ENCODE measurements around the gene IL12RB2. TPM values are rescaled to one million over a fixed set of nuclear protein-coding genes. Genes with fewer than 3 reads are reported as not detected.

Gene IL12RB2
- polyA plus RNA-seq, 1 of the 3 experiments (the other 2 are of a cell fraction) = not detected

DNA sequence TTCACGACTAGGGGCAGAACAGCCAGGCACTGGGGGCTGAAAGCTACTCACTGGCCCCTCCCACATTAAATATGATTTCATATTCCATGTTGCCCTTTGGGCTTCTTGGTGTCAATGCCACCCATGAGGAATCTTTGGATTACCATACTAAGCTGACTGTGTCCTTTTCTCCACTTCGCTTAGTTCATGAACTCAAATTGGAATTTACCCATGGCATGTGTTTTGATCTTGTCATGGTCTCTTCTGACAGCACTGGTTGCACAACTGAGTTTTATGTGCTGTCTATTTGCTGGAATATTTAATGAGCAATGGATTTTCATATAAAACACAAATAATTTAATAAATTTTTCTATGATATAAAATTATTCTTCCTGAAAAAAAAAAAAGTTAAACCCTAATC lies 63.4 kb downstream of the IL12RB2 start:
- ChIA-PET CTCF (interaction anchor here (1.0 to 1.8 kb wide), 3 partner anchors 12 to 129 kb away, joined by 3 to 8 read pairs (median 3); no protein-coding TSS in a partner anchor), POLR2A (no interaction called here)
- no peaks in the 10 kb centered on the region for H3K79me2 ChIP-seq (ENCODE audit: insufficient read depth)
- 97% methylated on average over 2 of the region's 2 CpGs for WGBS (ENCODE audit: low lambda C conversion rate)
- H4K20me1 ChIP-seq (ENCODE audit: insufficient read depth) = no peaks in the 10 kb centered on the region
- no peak overlapping the region for H2AFZ ChIP-seq (ENCODE audit: low read depth)
- TF ChIP-seq MEF2A (IDR thresholded peaks at IDR 0.05; ENCODE audit: borderline replicate concordance, low read depth) (no peak), SIN3A (IDR thresholded peaks at IDR 0.05; ENCODE audit: borderline replicate concordance, low read depth, low read length) (no peak), JUND (IDR thresholded peaks at IDR 0.05) (no peak), FOXJ3 (CRISPR knock-in tag; IDR thresholded peaks at IDR 0.05) (no peak), RAD21 (IDR thresholded peaks at IDR 0.05; ENCODE audit: low read length) (no peak), GATA2 (CRISPR knock-in tag; IDR thresholded peaks at IDR 0.05) (no peak), RXRA (IDR thresholded peaks at IDR 0.05; ENCODE audit: borderline replicate concordance, low read depth) (no peak), ELF1 (IDR thresholded peaks at IDR 0.05) (no peak), POLR2AphosphoS5 (IDR thresholded peaks at IDR 0.05; ENCODE audit: low read depth, low read length) (no peak), EP300 (IDR thresholded peaks at IDR 0.05; ENCODE audit: borderline replicate concordance in 1 of 2, low read depth in 1 of 2, low read length in 1 of 2) (no peak), MXI1 (IDR thresholded peaks at IDR 0.05; ENCODE audit: low read depth, low read length) (no peak), RFX5 (IDR thresholded peaks at IDR 0.05; ENCODE audit: low read length) (no peak)
- TF ChIP-seq, protein P1, sequence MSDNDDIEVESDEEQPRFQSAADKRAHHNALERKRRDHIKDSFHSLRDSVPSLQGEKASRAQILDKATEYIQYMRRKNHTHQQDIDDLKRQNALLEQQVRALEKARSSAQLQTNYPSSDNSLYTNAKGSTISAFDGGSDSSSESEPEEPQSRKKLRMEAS (IDR thresholded peaks at IDR 0.05; ENCODE audit: low read depth) = no peak
- H3K4me1 ChIP-seq (ENCODE audit: control insufficient read depth in 1 of 2, insufficient read depth in 2 of 2, low read depth in 1 of 2, low read length in 1 of 2) = peaks cover 6 to 9% of the 10 kb centered on the region in 2 experiments; a peak in 2 of 4 replicates
- no peak overlapping the region for H3K4me2 ChIP-seq
- H3K9me3 ChIP-seq = no peaks in the 10 kb centered on the region
- H3K36me3 ChIP-seq (replicated peaks in 1 of 2; ENCODE audit: control insufficient read depth in 1 of 2, insufficient read depth in 2 of 2, low read length in 1 of 2) = no peaks in the 10 kb centered on the region
- no peaks in the 10 kb centered on the region for H3K9me2 ChIP-seq
- no peaks in the 10 kb centered on the region for H3K27me3 ChIP-seq (ENCODE audit: insufficient read depth)
- H3K9ac ChIP-seq = no peak overlapping the region
- H3F3A ChIP-seq (replicated peaks; ENCODE audit: insufficient read depth) = no peaks in the 10 kb centered on the region
- no peak overlapping the region for H3K4me3 ChIP-seq (ENCODE audit: low read depth in 2 of 2, low read length in 1 of 2)
- no peak overlapping the region for H3K27ac ChIP-seq (ENCODE audit: low read depth in 2 of 2, low read length in 1 of 2)
- DNase-seq = no peak

DNA sequence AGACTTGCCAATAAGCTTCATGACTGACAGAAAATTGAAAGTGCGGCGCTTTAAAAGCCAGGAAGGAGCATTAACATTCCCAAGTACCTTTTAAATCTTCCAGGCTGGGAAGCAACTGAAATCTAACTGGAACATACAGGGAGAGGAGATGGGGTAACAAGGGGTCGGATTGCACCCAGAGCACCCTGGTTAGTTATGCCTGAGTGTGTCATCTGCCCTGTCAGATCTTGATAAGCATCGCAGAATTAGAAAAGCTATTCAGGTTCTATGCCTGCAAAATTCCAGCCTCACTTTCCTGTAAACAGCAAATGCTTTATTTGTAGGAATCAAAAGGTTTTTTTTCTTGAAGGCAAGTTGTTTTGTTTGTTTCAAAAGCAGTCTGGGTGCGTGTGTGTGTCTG lies 64.0 kb downstream of the IL12RB2 start:
- Histone ChIP-seq H3K36me3 (replicated peaks in 1 of 2; ENCODE audit: control insufficient read depth in 1 of 2, insufficient read depth in 2 of 2, low read length in 1 of 2) (no peaks in the 10 kb centered on the region), H3K9me3 (no peaks in the 10 kb centered on the region), H3K79me2 (ENCODE audit: insufficient read depth) (no peaks in the 10 kb centered on the region), H3K4me3 (ENCODE audit: low read depth in 2 of 2, low read length in 1 of 2) (no peak overlapping the region), H3K9ac (no peak overlapping the region), H4K20me1 (ENCODE audit: insufficient read depth) (no peaks in the 10 kb centered on the region), H3K27me3 (ENCODE audit: insufficient read depth) (no peaks in the 10 kb centered on the region), H3K9me2 (no peaks in the 10 kb centered on the region), H2AFZ (ENCODE audit: low read depth) (peak overlapping the region; percentile 66; the same call in 1 of the 2 replicates), H3K4me2 (peak overlapping the region; percentile 21; the same call in 1 of the 2 replicates), H3K4me1 (ENCODE audit: control insufficient read depth in 1 of 2, insufficient read depth in 2 of 2, low read depth in 1 of 2, low read length in 1 of 2) (peaks cover 6 to 9% of the 10 kb centered on the region in 2 experiments; a peak in 2 of 4 replicates), H3K27ac (ENCODE audit: low read depth in 2 of 2, low read length in 1 of 2) (peak overlapping the region in 1 of 2 experiments; percentile 19; a peak in 1 of 4 replicates), H3F3A (replicated peaks; ENCODE audit: insufficient read depth) (no peaks in the 10 kb centered on the region)
- TF ChIP-seq, protein P2, sequence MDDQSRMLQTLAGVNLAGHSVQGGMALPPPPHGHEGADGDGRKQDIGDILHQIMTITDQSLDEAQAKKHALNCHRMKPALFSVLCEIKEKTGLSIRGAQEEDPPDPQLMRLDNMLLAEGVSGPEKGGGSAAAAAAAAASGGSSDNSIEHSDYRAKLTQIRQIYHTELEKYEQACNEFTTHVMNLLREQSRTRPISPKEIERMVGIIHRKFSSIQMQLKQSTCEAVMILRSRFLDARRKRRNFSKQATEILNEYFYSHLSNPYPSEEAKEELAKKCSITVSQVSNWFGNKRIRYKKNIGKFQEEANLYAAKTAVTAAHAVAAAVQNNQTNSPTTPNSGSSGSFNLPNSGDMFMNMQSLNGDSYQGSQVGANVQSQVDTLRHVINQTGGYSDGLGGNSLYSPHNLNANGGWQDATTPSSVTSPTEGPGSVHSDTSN (IDR thresholded peaks at IDR 0.05) = 0 out of 2 replicates have a peak, but pooled peaks have one; percentile 24
- TF ChIP-seq SMC3 (IDR thresholded peaks at IDR 0.05; ENCODE audit: low read depth, low read length) = no peak
- peak; percentile 12; the same call in 1 of the 2 replicates for TF ChIP-seq FOSL2 (IDR thresholded peaks at IDR 0.05; ENCODE audit: borderline replicate concordance, low read depth)
- TF ChIP-seq EZH2phosphoT487 (IDR thresholded peaks at IDR 0.05; ENCODE audit: borderline replicate concordance, low read depth) = no peak
- 71% methylated on average over 5 of the region's 5 CpGs for WGBS (ENCODE audit: low lambda C conversion rate)
- no peak for DNase-seq
- ChIA-PET POLR2A (no interaction called here), CTCF (interaction anchor here (0.6 to 1.2 kb wide), 2 partner anchors 92 to 1255 kb away, joined by 3 read pairs; no protein-coding TSS in a partner anchor)

Data from SK-N-SH (cell line).